Astrocyte (in vitro differentiated cells and primary cell): Measurements from ENCODE around the gene PANX3. TPM values are rescaled to one million over a fixed set of nuclear protein-coding genes. Genes with fewer than 3 reads are reported as not detected.
A peak's percentile ranks its signal among the peaks of the same experiment; 100 is the strongest.

ENCODE experiments used
- DNase-seq: peaks from one replicate; pipeline ENCODE4 v3.0.0-alpha.2; 2010; ENCODE audit warnings: low read depth
- FAIRE-seq: peaks from 2 replicates; lab custom pipeline; 2011; peaks lifted over from hg19 to GRCh38; lab: Jason Lieb, UNC
- H2AFZ ChIP-seq: 2 replicates; pipeline ENCODE4 v1.6.0; 2012; ENCODE audit warnings: low read depth, low read length, inconsistent platforms
- H3K27ac ChIP-seq: 2 replicates; pipeline ENCODE4 v1.5.1; 2011; ENCODE audit warnings: low read depth, low read length, inconsistent platforms
- H3K27me3 ChIP-seq: 2 replicates; pipeline ENCODE4 v1.6.0; 2011; ENCODE audit warnings: low read length, inconsistent platforms; ENCODE audit not compliant: insufficient read depth
- H3K36me3 ChIP-seq: 2 replicates; pipeline ENCODE4 v1.5.1; 2011; ENCODE audit warnings: low read length, inconsistent platforms; ENCODE audit not compliant: insufficient read depth
- H3K4me1 ChIP-seq: 2 replicates; pipeline ENCODE4 v1.5.1; 2011; ENCODE audit warnings: low read length, inconsistent platforms; ENCODE audit not compliant: insufficient read depth
- H3K4me2 ChIP-seq: 2 replicates; pipeline ENCODE4 v1.6.0; 2012; ENCODE audit warnings: low read length, inconsistent platforms
- H3K4me3 ChIP-seq: 2 replicates; pipeline ENCODE4 v1.5.1; 2011; ENCODE audit warnings: low read depth, mild to moderate bottlenecking, low read length, inconsistent platforms; ENCODE audit not compliant: insufficient read depth
- H3K79me2 ChIP-seq: 2 replicates; pipeline ENCODE4 v1.6.0; 2012; ENCODE audit warnings: mild to moderate bottlenecking, low read length, inconsistent platforms; ENCODE audit not compliant: insufficient read depth
- H3K9ac ChIP-seq: 2 replicates; pipeline ENCODE4 v1.6.0; 2012; ENCODE audit warnings: mild to moderate bottlenecking, low read length, inconsistent platforms
- H3K9me3 ChIP-seq: 2 replicates; pipeline ENCODE4 v1.5.1; 2012; ENCODE audit warnings: low read depth, mild to moderate bottlenecking, low read length, inconsistent platforms; ENCODE audit not compliant: insufficient read depth
- H4K20me1 ChIP-seq: 2 replicates; pipeline ENCODE4 v1.6.0; 2012; ENCODE audit warnings: low read length, inconsistent platforms; ENCODE audit not compliant: insufficient read depth
- H3K27ac Mint-ChIP-seq: one replicate; pipeline ENCODE4 v1.8.0; 2021; ENCODE audit warnings: mild to moderate bottlenecking, mixed read lengths; ENCODE audit not compliant: unreplicated experiment
- H3K27me3 Mint-ChIP-seq: one replicate; pipeline ENCODE4 v1.8.0; 2021; ENCODE audit warnings: low read depth, mixed read lengths; ENCODE audit not compliant: unreplicated experiment
- H3K36me3 Mint-ChIP-seq: one replicate; pipeline ENCODE4 v1.8.0; 2021; ENCODE audit warnings: low read depth, mixed read lengths; ENCODE audit not compliant: unreplicated experiment
- H3K4me1 Mint-ChIP-seq: one replicate; pipeline ENCODE4 v1.8.0; 2021; ENCODE audit warnings: low read depth, mixed read lengths; ENCODE audit not compliant: unreplicated experiment
- H3K4me3 Mint-ChIP-seq: one replicate; pipeline ENCODE4 v1.8.0; 2021; ENCODE audit warnings: mild to moderate bottlenecking, moderate library complexity, mixed read lengths; ENCODE audit not compliant: unreplicated experiment
- H3K9me3 Mint-ChIP-seq: one replicate; pipeline ENCODE4 v1.8.0; 2021; ENCODE audit warnings: mild to moderate bottlenecking, mixed read lengths; ENCODE audit not compliant: unreplicated experiment
- CTCF ChIP-seq: IDR thresholded peaks from 2 replicates; pipeline ENCODE4 v1.5.1; 2011; ENCODE audit warnings: low read depth, mild to moderate bottlenecking, inconsistent platforms, low read length, moderate library complexity; ENCODE audit not compliant: insufficient read depth
- EZH2 ChIP-seq: IDR thresholded peaks from 2 replicates; pipeline ENCODE4 v1.6.1; 2012; ENCODE audit warnings: mild to moderate bottlenecking, low read length, inconsistent platforms; ENCODE audit not compliant: insufficient read depth
- total RNA-seq: library from RNA; stranded (reverse); gene quantifications from 2 replicates; pipeline ENCODE4 v1.2.1, GENCODE V29; 2021

Gene PANX3
- total RNA-seq, 1 donor from 2014 or later = not detected

DNA sequence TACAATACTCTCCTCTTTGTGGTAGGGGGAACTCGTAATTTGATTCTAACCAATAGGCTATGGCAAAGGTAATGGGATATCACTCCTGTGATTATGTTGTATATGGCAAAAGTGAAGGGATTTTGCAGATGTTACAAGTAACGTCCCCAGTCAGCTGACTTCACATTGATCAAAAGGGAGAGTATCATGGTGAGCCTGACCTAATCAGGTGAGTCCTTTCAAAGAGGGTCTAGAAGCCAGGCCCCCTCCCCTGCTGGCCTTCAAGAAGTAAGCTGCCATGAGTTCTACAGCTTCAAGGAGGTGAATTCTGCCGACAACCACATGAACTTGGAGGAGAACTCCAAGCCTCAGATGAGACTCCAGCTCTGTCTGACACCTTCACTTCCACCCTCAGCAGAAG is 31.4 kb downstream of the PANX3 start:
- no peak overlapping the region for H3K9ac ChIP-seq
- H2AFZ ChIP-seq = no peak overlapping the region
- no peak for DNase-seq
- H3K27me3 Mint-ChIP-seq = no peaks in the 10 kb centered on the region
- no peak overlapping the region for H3K27ac Mint-ChIP-seq
- peaks cover 18% of the 10 kb centered on the region for H3K4me1 ChIP-seq
- no peak for TF ChIP-seq CTCF
- no peak for TF ChIP-seq EZH2
- no peaks in the 10 kb centered on the region for H4K20me1 ChIP-seq
- FAIRE-seq = no peak
- peaks cover 16% of the 10 kb centered on the region for H3K4me1 Mint-ChIP-seq
- H3K9me3 Mint-ChIP-seq = peaks cover 1% of the 10 kb centered on the region
- no peaks in the 10 kb centered on the region for H3K36me3 ChIP-seq
- H3K4me2 ChIP-seq = no peak overlapping the region
- no peaks in the 10 kb centered on the region for H3K9me3 ChIP-seq
- no peaks in the 10 kb centered on the region for H3K27me3 ChIP-seq
- H3K79me2 ChIP-seq = no peaks in the 10 kb centered on the region
- no peak overlapping the region for H3K4me3 ChIP-seq
- H3K27ac ChIP-seq = peak overlapping the region; percentile 22
- no peak overlapping the region for H3K4me3 Mint-ChIP-seq
- H3K36me3 Mint-ChIP-seq = peaks cover 3% of the 10 kb centered on the region

GRCh38 chr11:124643042-124643604 is 31.9 kb downstream of the PANX3 start:
- Mint-ChIP-seq H3K4me1 (peaks cover 16% of the 10 kb centered on the region), H3K36me3 (peaks cover 3% of the 10 kb centered on the region), H3K27me3 (no peaks in the 10 kb centered on the region), H3K4me3 (no peak overlapping the region), H3K9me3 (peaks cover 1% of the 10 kb centered on the region), H3K27ac (peak overlapping the region; percentile 98)
- DNase-seq = no peak
- H3K79me2 ChIP-seq = no peaks in the 10 kb centered on the region
- TF ChIP-seq EZH2 (no peak), CTCF (no peak)
- FAIRE-seq = no peak
- H2AFZ ChIP-seq = no peak overlapping the region
- peak overlapping the region; percentile 85 for H3K27ac ChIP-seq
- H3K4me1 ChIP-seq = peaks cover 18% of the 10 kb centered on the region
- peak overlapping the region; percentile 75 for H3K9ac ChIP-seq
- no peaks in the 10 kb centered on the region for H4K20me1 ChIP-seq
- H3K4me2 ChIP-seq = peak overlapping the region; percentile 76
- H3K9me3 ChIP-seq = no peaks in the 10 kb centered on the region
- no peaks in the 10 kb centered on the region for H3K27me3 ChIP-seq
- no peaks in the 10 kb centered on the region for H3K36me3 ChIP-seq
- H3K4me3 ChIP-seq = no peak overlapping the region

DNA sequence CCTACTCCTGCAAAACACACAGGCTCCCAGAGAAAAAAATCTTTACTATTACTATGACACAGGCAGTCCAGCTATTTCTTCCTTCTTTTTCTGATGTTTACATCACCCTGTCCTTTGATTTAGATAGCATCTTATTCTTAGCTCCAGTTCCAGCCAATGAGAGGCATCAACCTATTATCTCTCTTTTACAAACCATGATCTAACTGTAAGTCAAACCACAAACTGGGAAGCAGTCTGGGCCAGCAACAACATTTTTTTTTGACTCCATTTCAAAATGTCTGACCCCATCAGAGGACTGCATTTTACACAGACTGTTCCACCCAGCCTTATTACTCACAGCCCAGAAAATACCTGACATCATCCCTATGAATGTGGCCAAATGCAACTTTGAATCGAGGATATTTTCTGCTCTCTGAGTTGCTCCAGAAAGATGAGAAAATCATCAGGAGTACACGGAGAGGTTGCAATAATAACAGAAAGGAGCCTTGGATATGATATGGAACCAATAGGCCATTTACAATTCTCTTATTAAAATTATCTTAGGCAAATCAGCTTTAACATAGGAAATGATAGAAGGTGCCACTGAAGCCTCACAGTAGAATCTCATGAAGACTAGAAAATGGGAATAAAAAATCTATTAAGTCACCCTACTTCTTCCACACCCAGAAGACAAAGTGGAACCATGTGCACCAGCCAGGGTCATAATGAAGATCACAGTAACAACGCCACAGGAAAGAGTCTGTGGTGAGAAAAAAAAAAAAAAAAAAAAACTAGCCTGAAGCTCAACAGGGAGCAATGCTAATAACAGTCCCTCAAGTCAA is 32.6 kb downstream of the PANX3 start:
- H2AFZ ChIP-seq = no peak overlapping the region
- H3K4me3 ChIP-seq = peak overlapping the region; percentile 35
- no peaks in the 10 kb centered on the region for H3K27me3 ChIP-seq
- H3K9me3 ChIP-seq = no peaks in the 10 kb centered on the region
- peaks cover 1% of the 10 kb centered on the region for H3K9me3 Mint-ChIP-seq
- peak overlapping the region; percentile 75 for H3K9ac ChIP-seq
- peak overlapping the region; percentile 98 for H3K27ac Mint-ChIP-seq
- H3K4me3 Mint-ChIP-seq = no peak overlapping the region
- peak overlapping the region; percentile 85 for H3K27ac ChIP-seq
- H3K36me3 Mint-ChIP-seq = peaks cover 3% of the 10 kb centered on the region
- peak; percentile 96 for FAIRE-seq
- peak; percentile 98 for DNase-seq
- peaks cover 16% of the 10 kb centered on the region for H3K4me1 Mint-ChIP-seq
- H4K20me1 ChIP-seq = no peaks in the 10 kb centered on the region
- peaks cover 18% of the 10 kb centered on the region for H3K4me1 ChIP-seq
- no peaks in the 10 kb centered on the region for H3K79me2 ChIP-seq
- H3K4me2 ChIP-seq = peak overlapping the region; percentile 76
- no peaks in the 10 kb centered on the region for H3K27me3 Mint-ChIP-seq
- TF ChIP-seq CTCF = no peak
- TF ChIP-seq EZH2 = no peak
- no peaks in the 10 kb centered on the region for H3K36me3 ChIP-seq
